Smooth muscle cell (in vitro differentiated cells): Measurements from ENCODE around the gene ELOVL4. TPM values are rescaled to one million over a fixed set of nuclear protein-coding genes. Genes with fewer than 3 reads are reported as not detected.
A peak's percentile ranks its signal among the peaks of the same experiment; 100 is the strongest.

Source experiments
- DNase-seq: peaks from one replicate; lab custom pipeline; 2025; ENCODE audit not compliant: unreplicated experiment; lab: John Stamatoyannopoulos, UW
- H2AFZ ChIP-seq: fragments of 200-600 bp; sonication (generic); 2 replicates; pipeline ENCODE4 v1.6.0; 2016; ENCODE audit warnings: antibody characterized with exemption, low read depth, mild to moderate bottlenecking
- H3F3A ChIP-seq: fragments of 200-600 bp; sonication (generic); 2 replicates; pipeline ENCODE4 v1.6.0; 2017; ENCODE audit warnings: antibody characterized with exemption, low read depth
- H3K27ac ChIP-seq: fragments of 200-600 bp; sonication (generic); 2 replicates; pipeline ENCODE4 v1.5.1; 2016; ENCODE audit warnings: low read depth, mild to moderate bottlenecking
- H3K27me3 ChIP-seq: fragments of 200-600 bp; sonication (generic); 2 replicates; pipeline ENCODE4 v1.6.1; 2016; ENCODE audit warnings: low read depth, mild to moderate bottlenecking
- H3K36me3 ChIP-seq: fragments of 200-600 bp; sonication (generic); 2 replicates; pipeline ENCODE4 v1.5.1; 2016; ENCODE audit warnings: low read depth
- H3K4me1 ChIP-seq: fragments of 200-600 bp; sonication (generic); 2 replicates; pipeline ENCODE4 v1.5.1; 2016; ENCODE audit warnings: low read depth
- H3K4me2 ChIP-seq: fragments of 200-600 bp; sonication (generic); 2 replicates; pipeline ENCODE4 v1.6.0; 2016; ENCODE audit warnings: mild to moderate bottlenecking
- H3K4me3 ChIP-seq: fragments of 200-600 bp; sonication (generic); 2 replicates; pipeline ENCODE4 v1.5.1; 2016; ENCODE audit warnings: mild to moderate bottlenecking
- H3K79me2 ChIP-seq: fragments of 200-600 bp; sonication (generic); 2 replicates; pipeline ENCODE4 v1.6.0; 2016; ENCODE audit warnings: low read depth, mild to moderate bottlenecking
- H3K9ac ChIP-seq: fragments of 200-600 bp; sonication (generic); 2 replicates; pipeline ENCODE4 v1.6.0; 2016; ENCODE audit warnings: low read depth
- H3K9me3 ChIP-seq: fragments of 200-600 bp; sonication (generic); replicated peaks from 2 replicates; pipeline ENCODE4 v1.5.1; 2016; ENCODE audit warnings: low read depth
- H4K20me1 ChIP-seq: fragments of 200-600 bp; sonication (generic); 2 replicates; pipeline ENCODE4 v1.6.0; 2016; ENCODE audit warnings: low read depth
- CTCF ChIP-seq: fragments of 200-600 bp; sonication (generic); IDR thresholded peaks from 2 replicates; pipeline ENCODE4 v1.5.1; 2017; ENCODE audit warnings: borderline replicate concordance, mild to moderate bottlenecking, antibody characterized with exemption; ENCODE audit not compliant: insufficient read depth, poor library complexity, severe bottlenecking
- WGBS: methylation state at CpG from one replicate; pipeline ENCODE4 v1.1.7; 2016; ENCODE audit warnings: low lambda C conversion rate; 5-methylcytosine and 5-hydroxymethylcytosine counted together
- polyA plus RNA-seq: library from polyadenylated mRNA; unstranded; fragments of >200 nt; fragmentation: Nextera tagmentation; extraction: Ambion mirVana; gene quantifications from 2 replicates; pipeline ENCODE4 v1.2.1, GENCODE V29; 2016
- total RNA-seq: library from RNA; depleted of rRNA; stranded (reverse); fragments of >200 nt; gene quantifications from 2 replicates; pipeline ENCODE4 v1.2.3, GENCODE V29; 2014

The ELOVL4 gene
- total and polyA plus RNA-seq, 2 experiments from 2014 or later = 8.4 to 16.4 TPM

GRCh38 chr6:79869600-79870084 is 77.7 kb downstream of the ELOVL4 start:
- no peaks in the 10 kb centered on the region for H3K27me3 ChIP-seq
- 2% methylated on average over 20 of the region's 20 CpGs for WGBS
- DNase-seq = peak; percentile 25

GRCh38 chr6:79869184-79869583 is 78.2 kb downstream of the ELOVL4 start:
- no peak for DNase-seq
- H2AFZ ChIP-seq = peak overlapping the region; percentile 95
- 85% methylated on average over 6 of the region's 6 CpGs for WGBS

More at GRCh38 chr6:79869600-79870084, 77.7 kb downstream of the ELOVL4 start:
- H3K9ac ChIP-seq = no peak overlapping the region
- no peak overlapping the region for H3K27ac ChIP-seq
- H3K9me3 ChIP-seq = no peaks in the 10 kb centered on the region
- no peaks in the 10 kb centered on the region for H3K36me3 ChIP-seq
- no peaks in the 10 kb centered on the region for H4K20me1 ChIP-seq
- no peaks in the 10 kb centered on the region for H3K79me2 ChIP-seq
- peak overlapping the region; percentile 41 for H3K4me3 ChIP-seq
- H3F3A ChIP-seq = no peaks in the 10 kb centered on the region
- H2AFZ ChIP-seq = peak overlapping the region; percentile 95
- H3K4me2 ChIP-seq = peak overlapping the region; percentile 78
- no peaks in the 10 kb centered on the region for H3K4me1 ChIP-seq
- TF ChIP-seq CTCF = peak; percentile 94

GRCh38 chr6:79868098-79868722 is 79.1 kb downstream of the ELOVL4 start:
- peak; percentile 73 for TF ChIP-seq CTCF
- no peaks in the 10 kb centered on the region for H3K79me2 ChIP-seq
- no peak overlapping the region for H3K27ac ChIP-seq
- H3K4me1 ChIP-seq = no peaks in the 10 kb centered on the region
- peak overlapping the region; percentile 44 for H3K4me3 ChIP-seq
- H2AFZ ChIP-seq = peak overlapping the region; percentile 68
- no peaks in the 10 kb centered on the region for H3K27me3 ChIP-seq
- peak overlapping the region; percentile 81 for H3K4me2 ChIP-seq
- H3K9ac ChIP-seq = no peak overlapping the region
- DNase-seq = no peak
- 25% methylated on average over 12 of the region's 12 CpGs for WGBS
- H3K9me3 ChIP-seq = no peaks in the 10 kb centered on the region
- H3K36me3 ChIP-seq = no peaks in the 10 kb centered on the region
- H3F3A ChIP-seq = no peaks in the 10 kb centered on the region
- no peaks in the 10 kb centered on the region for H4K20me1 ChIP-seq

More at GRCh38 chr6:79869184-79869583, 78.2 kb downstream of the ELOVL4 start:
- Histone ChIP-seq H3K36me3 (no peaks in the 10 kb centered on the region), H3K27ac (no peak overlapping the region), H3K9ac (no peak overlapping the region), H3K79me2 (no peaks in the 10 kb centered on the region), H3K27me3 (no peaks in the 10 kb centered on the region), H3K9me3 (no peaks in the 10 kb centered on the region), H4K20me1 (no peaks in the 10 kb centered on the region), H3K4me1 (no peaks in the 10 kb centered on the region), H3K4me3 (peak overlapping the region; percentile 41), H3F3A (no peaks in the 10 kb centered on the region), H3K4me2 (peak overlapping the region; percentile 78)
- TF ChIP-seq CTCF = no peak

Other genes with a start within 250 kb of the ELOVL4 start
- gene TTK, start 57.1 kb upstream of the ELOVL4 start, total RNA-seq = 15.3 and 17.1 TPM in 2 replicates
- gene TTK, start 57.1 kb upstream of the ELOVL4 start, polyA plus RNA-seq = 3.9 and 4.9 TPM in 2 replicates
- gene BCKDHB, start 159.1 kb upstream of the ELOVL4 start, total RNA-seq = 16.1 and 19.7 TPM in 2 replicates
- 10.2 and 11.4 TPM in 2 replicates for gene BCKDHB, start 159.1 kb upstream of the ELOVL4 start, polyA plus RNA-seq